Measurements from ENCODE around the gene FOXL2NB. TPM values are rescaled to one million over a fixed set of nuclear protein-coding genes. Genes with fewer than 3 reads are reported as not detected.

FOXL2NB gene
- total RNA-seq, 2 experiments from 2014 or later, result not detected

DNA sequence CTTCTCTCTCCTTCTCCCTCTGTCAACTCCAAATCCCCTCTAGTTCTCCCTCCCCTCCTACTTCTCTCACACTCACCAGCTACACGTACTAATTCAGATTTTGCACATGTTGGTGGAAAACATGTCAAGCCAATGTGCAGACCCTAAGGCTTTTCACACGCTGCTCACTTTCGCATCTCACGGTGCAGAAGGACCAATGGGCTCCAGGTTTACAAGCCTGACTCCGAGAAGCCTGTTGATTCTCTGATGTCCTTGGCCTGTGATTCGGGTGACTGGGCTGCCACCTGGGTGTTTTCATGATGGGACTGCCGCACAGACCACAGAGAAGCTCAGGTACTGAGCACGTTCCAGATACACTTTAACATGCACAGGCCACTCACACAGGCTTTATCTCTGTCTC is 3.7 kb downstream of the FOXL2NB start:
- no peak for DNase-seq
- H3K9me3 Mint-ChIP-seq, result no peaks in the 10 kb centered on the region
- POLR2A ChIA-PET, result no interaction called here
- H3K27ac Mint-ChIP-seq, result no peak overlapping the region
- no peaks in the 10 kb centered on the region for H3K36me3 Mint-ChIP-seq (ENCODE audit: low read depth)
- intact Hi-C loops (cut with micrococcal nuclease), result no loop called here
- no peak overlapping the region for H3K4me3 Mint-ChIP-seq
- peaks cover 44% of the 10 kb centered on the region for H3K27me3 Mint-ChIP-seq
- TF ChIP-seq, protein P1, sequence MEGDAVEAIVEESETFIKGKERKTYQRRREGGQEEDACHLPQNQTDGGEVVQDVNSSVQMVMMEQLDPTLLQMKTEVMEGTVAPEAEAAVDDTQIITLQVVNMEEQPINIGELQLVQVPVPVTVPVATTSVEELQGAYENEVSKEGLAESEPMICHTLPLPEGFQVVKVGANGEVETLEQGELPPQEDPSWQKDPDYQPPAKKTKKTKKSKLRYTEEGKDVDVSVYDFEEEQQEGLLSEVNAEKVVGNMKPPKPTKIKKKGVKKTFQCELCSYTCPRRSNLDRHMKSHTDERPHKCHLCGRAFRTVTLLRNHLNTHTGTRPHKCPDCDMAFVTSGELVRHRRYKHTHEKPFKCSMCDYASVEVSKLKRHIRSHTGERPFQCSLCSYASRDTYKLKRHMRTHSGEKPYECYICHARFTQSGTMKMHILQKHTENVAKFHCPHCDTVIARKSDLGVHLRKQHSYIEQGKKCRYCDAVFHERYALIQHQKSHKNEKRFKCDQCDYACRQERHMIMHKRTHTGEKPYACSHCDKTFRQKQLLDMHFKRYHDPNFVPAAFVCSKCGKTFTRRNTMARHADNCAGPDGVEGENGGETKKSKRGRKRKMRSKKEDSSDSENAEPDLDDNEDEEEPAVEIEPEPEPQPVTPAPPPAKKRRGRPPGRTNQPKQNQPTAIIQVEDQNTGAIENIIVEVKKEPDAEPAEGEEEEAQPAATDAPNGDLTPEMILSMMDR (IDR thresholded peaks at IDR 0.05), result no peak
- H3K4me1 Mint-ChIP-seq (ENCODE audit: low read depth), result peaks cover 14% of the 10 kb centered on the region
- CTCF ChIA-PET, result interaction anchor here (1.1 to 9.5 kb wide), 5 partner anchors 10 to 378 kb away, joined by 3 to 87 read pairs (median 6); no protein-coding TSS in a partner anchor
- no peak for ATAC-seq

DNA sequence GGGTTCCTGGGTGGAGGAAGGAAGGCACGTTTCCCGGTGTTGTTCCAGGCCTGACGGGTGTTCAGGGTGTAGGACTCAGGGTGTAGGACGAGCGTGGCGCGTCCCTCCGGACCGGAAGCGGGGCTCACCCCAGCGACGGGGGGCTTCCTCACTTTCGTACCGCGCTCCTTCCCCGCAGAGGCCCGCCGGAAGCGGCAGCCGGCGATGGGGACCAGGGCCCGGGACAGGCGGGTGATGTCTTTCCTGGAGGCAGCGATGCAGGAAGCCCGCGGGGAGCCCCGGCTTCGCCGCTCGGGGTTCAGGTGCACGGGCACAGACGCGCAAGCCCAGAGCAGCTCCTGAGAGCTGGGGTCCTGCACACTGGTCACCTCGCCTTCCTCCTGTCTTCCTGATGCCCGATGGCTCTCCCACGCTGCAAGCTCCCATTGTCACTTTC is 13.4 kb downstream of the FOXL2NB start:
- intact Hi-C loops (cut with micrococcal nuclease), result no loop called here
- ATAC-seq (peak; percentile 27), DNase-seq (no peak)
- Mint-ChIP-seq H3K36me3 (ENCODE audit: low read depth) (no peaks in the 10 kb centered on the region), H3K4me3 (peak overlapping the region; percentile 45), H3K4me1 (ENCODE audit: low read depth) (peaks cover 9% of the 10 kb centered on the region), H3K9me3 (peaks cover 6% of the 10 kb centered on the region), H3K27ac (no peak overlapping the region), H3K27me3 (peaks cover 49% of the 10 kb centered on the region)
- POLR2A ChIA-PET, result interaction anchor here (1.1 kb wide), 1 partner anchor 13 kb away, joined by 3 read pairs; the partner anchor contains the start of genes FOXL2 and FOXL2NB
- CTCF ChIA-PET, result interaction anchor here (1.0 to 1.8 kb wide), 5 partner anchors 11 to 37 kb away, joined by 4 to 12 read pairs (median 5); no protein-coding TSS in a partner anchor
- TF ChIP-seq, protein P1 (IDR thresholded peaks at IDR 0.05), result no peak

DNA sequence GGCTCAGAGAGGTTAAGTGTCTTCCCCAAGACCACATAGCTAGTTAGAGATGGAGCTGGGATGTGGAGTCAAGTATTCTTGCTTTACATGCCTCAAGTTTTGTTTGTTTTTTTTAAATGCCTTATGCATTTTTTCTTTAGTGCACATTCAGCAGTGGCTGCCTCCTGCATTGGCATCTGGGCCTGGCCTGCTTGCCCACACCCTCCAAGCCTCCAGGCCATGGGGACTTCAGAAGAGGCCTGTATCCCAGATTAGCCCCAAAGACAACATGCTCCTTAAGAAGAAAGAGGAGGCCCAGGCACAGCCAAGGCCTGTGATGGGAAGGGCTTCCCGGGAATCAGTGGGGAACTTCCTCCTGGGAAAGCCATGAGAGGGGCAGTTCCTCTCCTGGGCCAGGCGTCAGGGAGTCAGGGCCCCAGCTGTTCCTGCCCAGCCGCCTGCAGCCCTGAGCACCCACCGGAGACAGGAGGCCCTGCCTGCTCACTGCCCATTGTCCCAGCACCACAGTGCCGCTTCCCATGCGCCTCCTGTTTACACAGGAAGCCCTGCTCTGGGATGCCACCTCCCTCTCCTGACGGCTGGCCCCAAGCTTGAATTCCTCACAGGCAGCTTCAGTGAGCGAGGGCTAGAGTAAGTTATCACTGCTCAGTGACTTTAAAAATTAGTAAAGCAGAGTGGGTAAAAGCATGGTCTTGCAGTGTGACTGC is 16.0 kb downstream of the FOXL2NB start:
- TF ChIP-seq, protein P1 (IDR thresholded peaks at IDR 0.05), result no peak
- H3K4me3 Mint-ChIP-seq, result no peak overlapping the region
- no peaks in the 10 kb centered on the region for H3K36me3 Mint-ChIP-seq (ENCODE audit: low read depth)
- DNase-seq (no peak), ATAC-seq (no peak)
- ChIA-PET CTCF (interaction anchor here (0.7 to 1.0 kb wide), 2 partner anchors 17 to 27 kb away, joined by 3 read pairs; no protein-coding TSS in a partner anchor), POLR2A (no interaction called here)
- peaks cover 9% of the 10 kb centered on the region for H3K4me1 Mint-ChIP-seq (ENCODE audit: low read depth)
- H3K9me3 Mint-ChIP-seq, result peaks cover 9% of the 10 kb centered on the region
- peaks cover 47% of the 10 kb centered on the region for H3K27me3 Mint-ChIP-seq
- intact Hi-C loops (cut with micrococcal nuclease), result no loop called here
- H3K27ac Mint-ChIP-seq, result no peak overlapping the region

DNA sequence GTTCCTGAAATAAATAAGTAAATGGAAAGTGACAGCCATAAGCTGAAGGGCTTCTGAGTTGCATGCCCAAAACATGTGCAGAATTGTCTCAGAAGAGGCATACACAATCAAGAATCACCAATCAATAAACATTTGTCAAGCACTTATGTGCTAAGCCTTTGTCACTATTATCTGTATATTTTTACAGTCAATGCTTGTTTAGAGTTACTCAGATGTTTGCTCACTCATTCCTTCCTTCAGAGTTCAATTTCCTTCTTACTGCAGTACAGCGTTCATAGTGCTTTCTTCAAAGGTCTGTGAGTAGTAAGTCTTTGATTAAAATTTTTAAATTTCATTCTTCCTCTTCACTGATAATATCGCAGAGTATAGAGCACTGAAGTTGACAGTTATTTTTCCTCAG is 17.2 kb downstream of the FOXL2NB start:
- TF ChIP-seq, protein P1 (IDR thresholded peaks at IDR 0.05), result no peak
- ATAC-seq, result no peak
- Mint-ChIP-seq H3K36me3 (ENCODE audit: low read depth) (no peaks in the 10 kb centered on the region), H3K27ac (no peak overlapping the region), H3K9me3 (peaks cover 9% of the 10 kb centered on the region), H3K4me1 (ENCODE audit: low read depth) (peaks cover 9% of the 10 kb centered on the region), H3K27me3 (peaks cover 41% of the 10 kb centered on the region), H3K4me3 (no peak overlapping the region)
- no peak for DNase-seq
- CTCF ChIA-PET, result interaction anchor here (0.6 to 1.9 kb wide), 2 partner anchors 26 to 28 kb away, joined by 3 to 8 read pairs; no protein-coding TSS in a partner anchor
- intact Hi-C loops (cut with micrococcal nuclease), result no loop called here
- POLR2A ChIA-PET, result no interaction called here

DNA sequence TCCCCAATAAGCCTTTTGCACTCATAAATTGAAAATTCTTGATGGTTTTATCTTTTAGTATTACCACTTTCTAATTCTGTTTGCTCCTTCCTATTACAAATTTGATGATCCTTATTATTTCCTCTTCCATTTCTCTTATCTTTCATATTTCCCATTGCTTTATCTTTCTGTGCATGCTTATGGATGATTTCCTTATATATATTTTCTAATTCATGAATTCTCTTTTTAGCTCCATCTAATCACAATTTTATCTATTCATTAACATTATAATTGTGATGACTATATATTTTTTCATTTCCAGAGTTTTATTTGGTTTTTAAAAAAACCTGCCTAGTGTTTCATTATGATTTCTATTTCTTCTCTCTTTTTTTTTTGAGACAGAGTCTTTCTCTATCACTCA is 17.9 kb downstream of the FOXL2NB start:
- Mint-ChIP-seq H3K9me3 (peaks cover 9% of the 10 kb centered on the region), H3K27me3 (peaks cover 44% of the 10 kb centered on the region), H3K36me3 (ENCODE audit: low read depth) (no peaks in the 10 kb centered on the region), H3K27ac (no peak overlapping the region), H3K4me1 (ENCODE audit: low read depth) (peaks cover 9% of the 10 kb centered on the region), H3K4me3 (no peak overlapping the region)
- ChIA-PET POLR2A (no interaction called here), CTCF (interaction anchor here (1.9 kb wide), 1 partner anchor 29 kb away, joined by 8 read pairs; no protein-coding TSS in a partner anchor)
- no peak for ATAC-seq
- TF ChIP-seq, protein P1 (IDR thresholded peaks at IDR 0.05), result no peak
- DNase-seq, result no peak
- intact Hi-C loops (cut with micrococcal nuclease), result no loop called here

Measured in activated CD8-positive, alpha-beta T cell treated with anti-CD3 and anti-CD28 coated beads for 36 hours (primary cell).